Liver (tissue), 10 donors: ENCODE data around the gene OR2A14. TPM values are rescaled to one million over a fixed set of nuclear protein-coding genes. Genes with fewer than 3 reads are reported as not detected.
A peak's percentile ranks its signal among the peaks of the same experiment; 100 is the strongest.
"Not testable (repeated sequence)": the region's sequence is repeated elsewhere in the genome, so short reads cannot be mapped to it uniquely, and the experiment has no call there.

Source experiments
- DNase-seq: peaks from one replicate; pipeline ENCODE4 v3.0.0-alpha.2; 2017; ENCODE audit warnings: low spot score
- H3K27ac ChIP-seq, 2 donors: one replicate each; pipeline ENCODE4 v1.7.0; 2013; ENCODE audit warnings: inconsistent platforms in 2 of 2, low read length in 2 of 2, control low read depth in 1 of 2, low read depth in 1 of 2, mild to moderate bottlenecking in 1 of 2
- H3K27me3 ChIP-seq, 4 donors: one replicate each; pipeline versions ENCODE4 v1.6.1 to v1.7.0; 2013; ENCODE audit warnings: low read length in 3 of 4, inconsistent platforms in 1 of 4, mild to moderate bottlenecking in 1 of 4, moderate library complexity in 1 of 4; ENCODE audit not compliant: control insufficient read depth in 4 of 4, insufficient read depth in 4 of 4
- H3K36me3 ChIP-seq, 4 donors: one replicate each; pipeline versions ENCODE4 v1.6.1 to v1.7.0; 2013; ENCODE audit warnings: low read length in 3 of 4, mild to moderate bottlenecking in 3 of 4, low read depth in 1 of 4, moderate library complexity in 1 of 4; ENCODE audit not compliant: control insufficient read depth in 4 of 4, insufficient read depth in 3 of 4
- H3K4me1 ChIP-seq, 4 donors: one replicate each; pipeline versions ENCODE4 v1.6.1 to v1.7.0; 2013; ENCODE audit warnings: low read length in 3 of 4, mild to moderate bottlenecking in 3 of 4, moderate library complexity in 1 of 4; ENCODE audit not compliant: control insufficient read depth in 4 of 4, insufficient read depth in 4 of 4
- H3K4me3 ChIP-seq, 3 donors: one replicate each; pipeline versions ENCODE4 v1.6.1 to v1.7.0; 2013; ENCODE audit warnings: low read length in 3 of 3, control low read depth in 1 of 3, low read depth in 1 of 3, mild to moderate bottlenecking in 1 of 3
- H3K9ac ChIP-seq, 2 donors: one replicate each; pipeline ENCODE4 v1.7.0; 2013; ENCODE audit warnings: low read length in 2 of 2, mild to moderate bottlenecking in 2 of 2, moderate library complexity in 2 of 2, control low read depth in 1 of 2, low read depth in 1 of 2
- H3K9me3 ChIP-seq, 4 donors: one replicate each; pipeline versions ENCODE4 v1.6.1 to v1.7.0; 2013; ENCODE audit warnings: low read length in 3 of 4; ENCODE audit not compliant: control insufficient read depth in 4 of 4
- EGR1 ChIP-seq, 2 donors: IDR thresholded peaks; 2 replicates each; pipeline ENCODE4 v1.6.1; 2016 to 2018; ENCODE audit warnings: antibody characterized with exemption in 2 of 2, low read depth in 2 of 2
- HNF4G ChIP-seq: IDR thresholded peaks from 2 replicates; pipeline ENCODE4 v1.6.1; 2016; ENCODE audit warnings: antibody characterized with exemption
- NR2F2 ChIP-seq: IDR thresholded peaks from 2 replicates; pipeline ENCODE4 v1.6.1; 2016; ENCODE audit warnings: antibody characterized with exemption
- RAD21 ChIP-seq, 2 donors: IDR thresholded peaks; 2 replicates each; pipeline ENCODE4 v1.6.1; 2016; ENCODE audit warnings: antibody characterized with exemption in 2 of 2, mild to moderate bottlenecking in 2 of 2
- ZBTB33 ChIP-seq: IDR thresholded peaks from 2 replicates; pipeline ENCODE4 v1.6.1; 2016; ENCODE audit warnings: antibody characterized with exemption
- WGBS: extraction: QIAGEN DNeasy Blood & Tissue Kit; methylation state at CpG from one replicate; pipeline ENCODE4 v1.1.7; 2013; 5-methylcytosine and 5-hydroxymethylcytosine counted together
- polyA plus RNA-seq, 2 donors: library from polyadenylated mRNA; stranded (reverse) in 1 of 2; unstranded in 1 of 2; fragments of 200-250 nt in 1 of 2; fragments of >200 nt in 1 of 2; fragmentation: Nextera tagmentation in 1 of 2; extraction: Ambion mirVana in 1 of 2; gene quantifications; one replicate each; pipeline versions ENCODE4 v1.2.1 to v1.2.3, GENCODE V29; 2013 to 2015
- small RNA-seq: library from RNA; depleted of rRNA; stranded (forward); fragments of <200 nt; gene quantifications from one replicate; pipeline ENCODE3, GENCODE V24; 2014
- total RNA-seq, 2 donors: library from RNA; depleted of rRNA; stranded (reverse); fragments of >200 nt; gene quantifications; one replicate each; pipeline ENCODE4 v1.2.3, GENCODE V29; 2014
- TF ChIP-seq, protein P1 (sequence below): IDR thresholded peaks from 2 replicates; pipeline ENCODE4 v1.6.1; 2016; ENCODE audit warnings: antibody characterized with exemption
- TF ChIP-seq, protein P2 (sequence below): fragments of 150-350 bp; IDR thresholded peaks from 2 replicates; pipeline ENCODE4 v1.5.1; 2017; ENCODE audit warnings: improper control_type of control experiment, low read depth, low read length; ENCODE audit not compliant: missing input control
- donor health status: healthy.
- donor health status: healthy.
- donor health status: healthy.
- donor health status: healthy.
- donor health status: healthy.

The OR2A14 gene
- total and polyA plus RNA-seq, 4 donors = not detected

DNA sequence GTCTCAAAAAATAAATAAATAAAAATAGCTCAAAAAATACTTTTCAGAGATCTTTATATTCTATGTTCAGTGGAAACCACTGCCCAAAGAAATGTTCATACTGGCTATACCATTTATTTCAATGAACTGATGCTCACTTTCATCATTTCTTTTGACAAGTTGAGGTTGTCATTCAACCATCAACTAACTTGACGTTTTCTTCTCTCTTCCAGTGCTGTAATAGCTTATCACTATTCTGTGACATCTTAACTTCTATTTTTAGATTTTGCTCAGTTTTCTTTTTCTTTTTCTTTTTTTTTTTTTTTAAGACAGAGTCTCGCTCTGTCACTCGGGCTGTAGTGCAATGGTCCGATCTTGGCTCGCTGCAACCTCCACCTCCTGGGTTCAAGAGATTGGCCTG lies 51.6 kb downstream of the OR2A14 start:
- H3K27me3 ChIP-seq = no peaks in the 10 kb centered on the region
- no peaks in the 10 kb centered on the region for H3K36me3 ChIP-seq
- 92% methylated on average over 5 of the region's 5 CpGs for WGBS
- H3K9me3 ChIP-seq = no peaks in the 10 kb centered on the region
- H3K9ac ChIP-seq = no peak overlapping the region
- H3K4me3 ChIP-seq = no peak overlapping the region
- H3K27ac ChIP-seq = no peak overlapping the region
- H3K4me1 ChIP-seq = no peaks in the 10 kb centered on the region
- no peak for TF ChIP-seq HNF4G
- no peak for TF ChIP-seq ZBTB33
- TF ChIP-seq, protein P1, sequence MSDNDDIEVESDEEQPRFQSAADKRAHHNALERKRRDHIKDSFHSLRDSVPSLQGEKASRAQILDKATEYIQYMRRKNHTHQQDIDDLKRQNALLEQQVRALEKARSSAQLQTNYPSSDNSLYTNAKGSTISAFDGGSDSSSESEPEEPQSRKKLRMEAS = no peak
- no peak for TF ChIP-seq NR2F2
- TF ChIP-seq RAD21 (IDR thresholded peaks at IDR 0.05) = no peak
- TF ChIP-seq EGR1 (IDR thresholded peaks at IDR 0.05; ENCODE audit: low read depth in 2 of 2) = no peak
- TF ChIP-seq, protein P2, sequence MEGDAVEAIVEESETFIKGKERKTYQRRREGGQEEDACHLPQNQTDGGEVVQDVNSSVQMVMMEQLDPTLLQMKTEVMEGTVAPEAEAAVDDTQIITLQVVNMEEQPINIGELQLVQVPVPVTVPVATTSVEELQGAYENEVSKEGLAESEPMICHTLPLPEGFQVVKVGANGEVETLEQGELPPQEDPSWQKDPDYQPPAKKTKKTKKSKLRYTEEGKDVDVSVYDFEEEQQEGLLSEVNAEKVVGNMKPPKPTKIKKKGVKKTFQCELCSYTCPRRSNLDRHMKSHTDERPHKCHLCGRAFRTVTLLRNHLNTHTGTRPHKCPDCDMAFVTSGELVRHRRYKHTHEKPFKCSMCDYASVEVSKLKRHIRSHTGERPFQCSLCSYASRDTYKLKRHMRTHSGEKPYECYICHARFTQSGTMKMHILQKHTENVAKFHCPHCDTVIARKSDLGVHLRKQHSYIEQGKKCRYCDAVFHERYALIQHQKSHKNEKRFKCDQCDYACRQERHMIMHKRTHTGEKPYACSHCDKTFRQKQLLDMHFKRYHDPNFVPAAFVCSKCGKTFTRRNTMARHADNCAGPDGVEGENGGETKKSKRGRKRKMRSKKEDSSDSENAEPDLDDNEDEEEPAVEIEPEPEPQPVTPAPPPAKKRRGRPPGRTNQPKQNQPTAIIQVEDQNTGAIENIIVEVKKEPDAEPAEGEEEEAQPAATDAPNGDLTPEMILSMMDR = no peak
- DNase-seq = no peak

GRCh38 chr7:144178380-144179164 lies 55.6 kb downstream of the OR2A14 start:
- H3K27ac ChIP-seq, H3K36me3 ChIP-seq, H3K4me3 ChIP-seq, H3K27me3 ChIP-seq, H3K9me3 ChIP-seq, DNase-seq, H3K4me1 ChIP-seq, H3K9ac ChIP-seq: not testable (repeated sequence)
- 58% methylated on average over 10 of the region's 10 CpGs for WGBS
- TF ChIP-seq, protein P2 = peak; percentile 37
- peak; percentile 61 to 65 for TF ChIP-seq RAD21 (IDR thresholded peaks at IDR 0.05)

DNA sequence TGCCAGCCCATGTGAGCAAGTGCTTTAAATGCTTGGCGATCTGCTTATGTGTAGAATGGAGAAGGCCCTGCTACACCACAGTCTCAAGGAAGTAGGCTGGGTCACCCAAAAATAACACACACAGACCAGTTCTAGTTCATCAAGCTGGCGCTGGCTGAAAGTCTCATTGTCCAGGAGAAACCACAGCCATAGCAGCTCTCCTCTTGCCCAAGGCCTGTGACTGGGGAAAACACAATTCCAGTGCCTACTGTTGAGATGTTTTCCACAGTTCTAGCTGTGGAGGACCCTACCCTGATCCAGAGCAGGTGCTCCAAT lies 56.1 kb downstream of the OR2A14 start:
- H3K36me3 ChIP-seq, H3K9ac ChIP-seq, H3K4me1 ChIP-seq, DNase-seq, H3K27ac ChIP-seq, H3K9me3 ChIP-seq, H3K4me3 ChIP-seq, H3K27me3 ChIP-seq: not testable (repeated sequence)
- 90% methylated on average over 1 of the region's 2 CpGs for WGBS

Small RNAs within 50 kb of the gene (small RNA-seq; reads per million reads assigned to genes)
- gene OR2A41P = not detected

Other genes with a start within 250 kb of the OR2A14 start
- 10 to 100 TPM; 25.4 to 75.1 TPM for gene TCAF1, start 221.0 kb upstream of the OR2A14 start, total RNA-seq
- 10 to 100 TPM; 20.2 to 34.9 TPM for gene TCAF1, start 221.0 kb upstream of the OR2A14 start, polyA plus RNA-seq
- gene OR2F2, start 187.9 kb upstream of the OR2A14 start, total RNA-seq = not detected
- not detected for gene OR2F2, start 187.9 kb upstream of the OR2A14 start, polyA plus RNA-seq
- gene OR2F1, start 168.3 kb upstream of the OR2A14 start, total RNA-seq = under 1 TPM; under 0.01 to 0.05 TPM
- not detected for gene OR2F1, start 168.3 kb upstream of the OR2A14 start, polyA plus RNA-seq
- gene OR6B1, start 122.9 kb upstream of the OR2A14 start, total RNA-seq = under 1 TPM in 1 of 2 donors, not detected in 1; 0.05 TPM
- not detected for gene OR6B1, start 122.9 kb upstream of the OR2A14 start, polyA plus RNA-seq
- gene OR2A5, start 74.2 kb upstream of the OR2A14 start, total RNA-seq = under 1 TPM in 1 of 2 donors, not detected in 1; 0.28 TPM
- not detected for gene OR2A5, start 74.2 kb upstream of the OR2A14 start, polyA plus RNA-seq
- not detected for gene OR2A25, start 53.4 kb upstream of the OR2A14 start, total RNA-seq
- not detected for gene OR2A25, start 53.4 kb upstream of the OR2A14 start, polyA plus RNA-seq
- not detected for gene OR2A12, start 36.9 kb upstream of the OR2A14 start, total RNA-seq
- not detected for gene OR2A12, start 36.9 kb upstream of the OR2A14 start, polyA plus RNA-seq
- gene OR2A2, start 13.6 kb upstream of the OR2A14 start, total RNA-seq = not detected
- not detected for gene OR2A2, start 13.6 kb upstream of the OR2A14 start, polyA plus RNA-seq
- gene CTAGE4, start 60.3 kb downstream of the OR2A14 start, total RNA-seq = 1 to 10 TPM; 1.4 to 1.7 TPM
- 1 to 10 TPM in 1 of 2 donors, under 1 TPM in 1; 0.55 to 1.4 TPM for gene CTAGE4, start 60.3 kb downstream of the OR2A14 start, polyA plus RNA-seq
- gene ARHGEF35, start 72.7 kb downstream of the OR2A14 start, total RNA-seq = 1 to 10 TPM; 1.3 to 3.6 TPM
- 1 to 10 TPM; 2.5 to 4.6 TPM for gene ARHGEF35, start 72.7 kb downstream of the OR2A14 start, polyA plus RNA-seq
- not detected for gene OR2A42, start 116.4 kb downstream of the OR2A14 start, total RNA-seq
- gene OR2A42, start 116.4 kb downstream of the OR2A14 start, polyA plus RNA-seq = not detected
- 1 to 10 TPM; 1.6 TPM for gene OR2A7, start 141.6 kb downstream of the OR2A14 start, total RNA-seq
- gene OR2A7, start 141.6 kb downstream of the OR2A14 start, polyA plus RNA-seq = 1 to 10 TPM; 1.1 to 1.5 TPM
- gene CTAGE8, start 146.1 kb downstream of the OR2A14 start, total RNA-seq = under 1 TPM in 1 of 2 donors, not detected in 1; 0.92 TPM
- under 1 TPM; 0.44 to 0.57 TPM for gene CTAGE8, start 146.1 kb downstream of the OR2A14 start, polyA plus RNA-seq
- gene OR2A1, start 189.2 kb downstream of the OR2A14 start, total RNA-seq = under 1 TPM in 1 of 2 donors, not detected in 1; under 0.01 TPM
- under 1 TPM; 0.01 to 0.08 TPM for gene OR2A1, start 189.2 kb downstream of the OR2A14 start, polyA plus RNA-seq
- gene ARHGEF5, start 232.2 kb downstream of the OR2A14 start, total RNA-seq = 1 to 10 TPM; 3.5 to 5.6 TPM
- 1 to 10 TPM; 3.9 to 8.4 TPM for gene ARHGEF5, start 232.2 kb downstream of the OR2A14 start, polyA plus RNA-seq